Measurements from ENCODE around the gene ANGPTL2. TPM values are rescaled to one million over a fixed set of nuclear protein-coding genes. Genes with fewer than 3 reads are reported as not detected.

Gene ANGPTL2
- total RNA-seq, 1 donor from 2014 or later = 4.9 TPM

DNA sequence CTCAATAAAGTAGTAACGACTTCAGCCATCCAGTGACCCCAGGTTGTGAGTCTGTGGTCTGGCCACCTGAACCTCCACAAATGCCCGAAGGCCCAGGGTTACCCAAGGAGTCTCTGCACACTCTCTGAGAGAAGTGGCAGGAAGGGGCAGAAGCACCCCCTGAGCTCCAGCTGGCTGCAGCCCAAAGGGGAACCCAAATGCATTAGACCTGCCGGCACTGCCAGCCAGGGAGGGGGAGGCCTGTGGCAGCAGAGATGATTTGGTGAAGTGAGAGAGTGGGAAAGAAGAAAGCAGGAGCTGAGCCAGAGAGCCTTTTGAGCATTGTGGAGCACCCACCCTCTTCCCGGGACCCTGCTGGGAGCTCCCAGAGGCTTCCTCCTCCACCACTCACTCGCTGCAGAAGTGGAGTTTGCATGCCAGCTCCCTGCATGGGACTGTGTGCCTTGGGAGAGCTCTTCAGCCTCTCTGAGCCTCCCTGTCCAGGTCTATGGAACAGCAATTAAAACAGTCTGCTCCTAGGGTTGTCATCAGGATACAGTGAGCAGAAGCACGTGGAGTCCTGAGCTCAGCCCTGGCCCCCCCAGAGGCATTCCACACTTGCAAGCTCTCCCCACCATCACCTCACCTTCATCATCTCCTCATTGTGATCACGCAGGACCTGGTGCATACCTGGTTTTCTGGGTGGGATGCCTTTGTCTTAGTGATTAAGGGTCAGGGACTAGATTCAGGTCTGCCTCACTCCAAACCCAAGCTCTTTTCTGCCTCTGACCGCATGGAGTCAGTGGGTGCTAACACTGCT lies 13.8 kb upstream of the ANGPTL2 start:
- TF ChIP-seq, protein P1, sequence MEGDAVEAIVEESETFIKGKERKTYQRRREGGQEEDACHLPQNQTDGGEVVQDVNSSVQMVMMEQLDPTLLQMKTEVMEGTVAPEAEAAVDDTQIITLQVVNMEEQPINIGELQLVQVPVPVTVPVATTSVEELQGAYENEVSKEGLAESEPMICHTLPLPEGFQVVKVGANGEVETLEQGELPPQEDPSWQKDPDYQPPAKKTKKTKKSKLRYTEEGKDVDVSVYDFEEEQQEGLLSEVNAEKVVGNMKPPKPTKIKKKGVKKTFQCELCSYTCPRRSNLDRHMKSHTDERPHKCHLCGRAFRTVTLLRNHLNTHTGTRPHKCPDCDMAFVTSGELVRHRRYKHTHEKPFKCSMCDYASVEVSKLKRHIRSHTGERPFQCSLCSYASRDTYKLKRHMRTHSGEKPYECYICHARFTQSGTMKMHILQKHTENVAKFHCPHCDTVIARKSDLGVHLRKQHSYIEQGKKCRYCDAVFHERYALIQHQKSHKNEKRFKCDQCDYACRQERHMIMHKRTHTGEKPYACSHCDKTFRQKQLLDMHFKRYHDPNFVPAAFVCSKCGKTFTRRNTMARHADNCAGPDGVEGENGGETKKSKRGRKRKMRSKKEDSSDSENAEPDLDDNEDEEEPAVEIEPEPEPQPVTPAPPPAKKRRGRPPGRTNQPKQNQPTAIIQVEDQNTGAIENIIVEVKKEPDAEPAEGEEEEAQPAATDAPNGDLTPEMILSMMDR (IDR thresholded peaks at IDR 0.05; ENCODE audit: insufficient read depth, low read length, poor library complexity, severe bottlenecking) = no peak
- no peak for DNase-seq (ENCODE audit: low read depth)
- H3K36me3 ChIP-seq (ENCODE audit: control insufficient read depth, insufficient read depth, low read length) = no peaks in the 10 kb centered on the region

DNA sequence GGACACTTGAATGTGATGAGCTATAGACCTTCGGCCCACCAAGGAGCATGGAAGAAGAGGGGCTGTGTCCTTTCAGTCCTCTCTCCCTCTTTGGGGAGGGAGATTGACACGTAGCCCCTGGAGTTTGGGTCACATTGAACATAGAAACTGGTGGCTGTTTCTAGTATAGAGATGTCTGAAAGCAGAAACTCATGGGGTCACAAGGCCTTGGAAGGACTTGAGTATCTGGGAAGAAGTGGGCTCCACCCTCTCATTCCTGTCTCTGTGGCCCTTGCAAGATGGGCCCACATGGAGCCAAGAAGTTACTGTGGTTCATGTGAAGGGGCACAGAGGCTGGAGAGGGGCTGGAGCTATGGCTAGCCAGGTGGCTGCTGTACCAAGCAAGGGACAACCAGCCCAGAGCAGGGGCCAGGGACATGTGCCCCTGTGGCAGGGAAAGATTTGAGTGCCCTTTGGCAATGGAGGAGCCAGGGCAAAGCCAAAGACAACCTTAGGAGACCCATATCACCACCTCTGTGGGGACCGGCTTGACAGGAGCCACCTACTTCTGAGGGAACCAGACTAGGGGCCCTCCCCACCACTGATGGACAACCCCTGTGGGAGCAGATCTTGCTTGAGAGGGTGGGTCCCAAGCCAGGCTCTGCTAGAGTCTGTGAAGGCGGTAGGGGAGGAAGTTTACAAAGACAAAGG lies 12.8 kb upstream of the ANGPTL2 start:
- TF ChIP-seq, protein P1 (IDR thresholded peaks at IDR 0.05; ENCODE audit: insufficient read depth, low read length, poor library complexity, severe bottlenecking) = no peak
- no peak for DNase-seq (ENCODE audit: low read depth)
- no peak overlapping the region for H3K4me3 ChIP-seq (ENCODE audit: low read depth, low read length)
- no peaks in the 10 kb centered on the region for H3K27me3 ChIP-seq (ENCODE audit: control insufficient read depth, insufficient read depth, low read length)
- H3K36me3 ChIP-seq (ENCODE audit: control insufficient read depth, insufficient read depth, low read length) = no peaks in the 10 kb centered on the region

More for the DNA sequence above, 13.8 kb upstream of the ANGPTL2 start:
- H3K4me3 ChIP-seq (ENCODE audit: low read depth, low read length) = no peak overlapping the region
- H3K27me3 ChIP-seq (ENCODE audit: control insufficient read depth, insufficient read depth, low read length) = no peaks in the 10 kb centered on the region

DNA sequence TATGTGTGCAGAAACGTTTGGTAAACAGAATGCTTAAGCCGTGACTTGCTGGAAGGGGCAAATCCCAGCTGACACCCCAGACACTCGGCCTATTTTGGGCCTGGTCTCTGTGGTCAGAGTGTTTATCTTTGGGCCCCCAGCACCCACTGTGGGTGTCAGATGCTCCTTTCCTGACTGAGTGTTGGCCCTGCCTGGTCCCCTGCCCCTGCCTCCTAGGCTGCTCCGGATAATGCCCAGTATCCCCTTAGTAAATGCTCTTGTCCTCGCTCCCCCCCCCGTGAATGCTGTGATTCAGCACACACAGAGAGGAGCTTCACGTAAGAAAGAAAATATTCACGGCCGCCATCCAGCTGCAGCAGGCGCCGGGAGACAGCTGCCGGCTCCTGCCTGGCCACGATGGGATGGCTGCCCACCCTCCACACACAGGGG lies 11.3 kb upstream of the ANGPTL2 start:
- Histone ChIP-seq H3K4me3 (ENCODE audit: low read depth, low read length) (no peak overlapping the region), H3K36me3 (ENCODE audit: control insufficient read depth, insufficient read depth, low read length) (no peaks in the 10 kb centered on the region), H3K27me3 (ENCODE audit: control insufficient read depth, insufficient read depth, low read length) (no peaks in the 10 kb centered on the region)
- DNase-seq (ENCODE audit: low read depth) = no peak
- TF ChIP-seq, protein P1 (IDR thresholded peaks at IDR 0.05; ENCODE audit: insufficient read depth, low read length, poor library complexity, severe bottlenecking) = no peak

DNA sequence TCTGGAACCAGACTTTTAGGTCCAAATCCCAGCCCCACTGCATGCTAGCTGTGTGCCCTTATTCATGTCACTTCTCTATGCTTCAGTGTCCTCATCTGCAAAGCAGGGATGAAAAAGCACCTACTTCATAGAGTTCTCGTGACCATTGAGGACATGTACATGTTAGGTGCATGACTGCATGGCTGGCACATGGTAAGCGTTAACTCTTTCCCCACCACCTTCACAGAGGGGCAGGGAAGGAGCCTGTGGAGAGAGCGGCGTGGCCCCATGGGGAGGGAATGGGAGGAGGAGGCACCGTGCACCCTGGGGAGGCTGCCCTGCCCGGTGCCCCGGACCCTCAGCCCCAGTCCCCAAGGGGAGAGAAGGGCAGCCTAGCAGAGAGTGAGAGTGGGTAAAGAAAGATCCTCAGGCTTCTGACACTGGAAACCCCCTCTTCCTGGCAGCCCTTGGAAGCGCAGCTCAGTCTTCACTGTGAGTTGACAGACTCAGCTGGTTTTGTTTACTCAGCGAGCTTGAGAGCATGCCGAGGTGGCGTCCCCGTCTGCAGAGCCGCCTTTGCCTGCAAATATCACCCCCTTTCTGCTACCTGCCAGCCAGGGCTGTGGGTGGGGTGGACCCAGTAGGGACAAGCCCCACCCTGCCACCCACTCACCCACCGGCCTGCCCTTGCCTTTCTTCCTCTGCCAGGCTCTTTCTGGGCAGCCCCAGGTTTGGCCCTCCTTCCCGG lies 10.6 kb upstream of the ANGPTL2 start:
- TF ChIP-seq, protein P1 (IDR thresholded peaks at IDR 0.05; ENCODE audit: insufficient read depth, low read length, poor library complexity, severe bottlenecking) = no peak
- H3K36me3 ChIP-seq (ENCODE audit: control insufficient read depth, insufficient read depth, low read length) = no peaks in the 10 kb centered on the region
- H3K4me3 ChIP-seq (ENCODE audit: low read depth, low read length) = no peak overlapping the region
- DNase-seq (ENCODE audit: low read depth) = no peak
- H3K27me3 ChIP-seq (ENCODE audit: control insufficient read depth, insufficient read depth, low read length) = no peaks in the 10 kb centered on the region

DNA sequence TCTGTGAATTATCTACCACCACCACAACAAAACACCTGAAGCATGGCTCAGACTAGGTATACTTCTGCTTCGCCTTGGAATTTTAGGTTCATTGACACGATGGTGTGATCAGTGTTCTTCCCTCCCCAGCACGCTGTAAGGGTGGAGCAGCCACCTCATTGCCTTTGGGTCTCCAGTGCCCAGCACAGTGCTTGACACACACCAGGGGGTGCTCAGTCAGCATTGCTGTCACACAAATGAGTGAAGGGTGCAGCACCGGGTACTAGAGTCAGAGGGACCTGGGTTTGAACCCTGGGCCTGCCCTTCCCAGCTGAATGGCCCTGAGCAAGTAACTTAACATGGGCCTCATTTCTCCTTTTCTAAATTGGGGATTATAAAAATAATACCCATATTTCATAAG lies 9.9 kb upstream of the ANGPTL2 start:
- Histone ChIP-seq H3K36me3 (ENCODE audit: control insufficient read depth, insufficient read depth, low read length) (no peaks in the 10 kb centered on the region), H3K4me3 (ENCODE audit: low read depth, low read length) (no peak overlapping the region), H3K27me3 (ENCODE audit: control insufficient read depth, insufficient read depth, low read length) (no peaks in the 10 kb centered on the region)
- TF ChIP-seq, protein P1 (IDR thresholded peaks at IDR 0.05; ENCODE audit: insufficient read depth, low read length, poor library complexity, severe bottlenecking) = no peak
- no peak for DNase-seq (ENCODE audit: low read depth)
